ENCODE results near the gene MMP14. TPM values are rescaled to one million over a fixed set of nuclear protein-coding genes. Genes with fewer than 3 reads are reported as not detected.
"Not testable (repeated sequence)": the region's sequence is repeated elsewhere in the genome, so short reads cannot be mapped to it uniquely, and the experiment has no call there.

Gene MMP14
- total RNA-seq, 1 experiment from 2014 or later: 17.8 TPM

GRCh38 chr14:22856428-22856827, 20.0 kb downstream of the MMP14 start:
- H3K4me2 ChIP-seq (ENCODE audit: low read length): no peak overlapping the region
- no peak for DNase-seq (ENCODE audit: low read depth, low spot score)
- no peaks in the 10 kb centered on the region for H3K9me2 ChIP-seq (ENCODE audit: insufficient read depth)
- CTCF ChIA-PET: interaction anchor here (1.2 kb wide), 1 partner anchor 49 kb away, joined by 3 read pairs; no protein-coding TSS in a partner anchor
- H2AFZ ChIP-seq (ENCODE audit: low read depth, low read length, poor library complexity, severe bottlenecking): no peak overlapping the region
- intact Hi-C loops (cut with micrococcal nuclease): no loop called here
- H3K9me3 ChIP-seq (ENCODE audit: control insufficient read depth in 1 of 2, insufficient read depth in 1 of 2, low read depth in 1 of 2, low read length in 2 of 2): no peaks in the 10 kb centered on the region
- H3K9ac ChIP-seq (ENCODE audit: low read length): no peak overlapping the region
- TF ChIP-seq RAD21 (IDR thresholded peaks at IDR 0.05; ENCODE audit: low read depth) (no peak), ZNF274 (IDR thresholded peaks at IDR 0.05; ENCODE audit: low read depth, low read length) (no peak), ZFX (IDR thresholded peaks at IDR 0.05) (no peak)
- POLR2A ChIA-PET: interaction anchor here (1.1 kb wide), 1 partner anchor 205 kb away, joined by 3 read pairs; no protein-coding TSS in a partner anchor
- H4K20me1 ChIP-seq (ENCODE audit: insufficient read depth): no peaks in the 10 kb centered on the region
- RAD21 ChIA-PET (ENCODE audit: low non-redundant PET in 1 of 2, low total read pairs in 2 of 2, uncharacterized antibody in 2 of 2, unreplicated experiment in 2 of 2): no interaction called here
- no peak overlapping the region for H3K27ac ChIP-seq (ENCODE audit: low read depth, low read length)
- no peak for ATAC-seq
- H3K27me3 ChIP-seq (ENCODE audit: insufficient read depth, low read length): no peaks in the 10 kb centered on the region
- H3K36me3 ChIP-seq (ENCODE audit: control insufficient read depth in 1 of 2, insufficient read depth in 2 of 2, low read length in 2 of 2): no peaks in the 10 kb centered on the region
- H3K4me1 ChIP-seq (ENCODE audit: control insufficient read depth in 1 of 2, insufficient read depth in 2 of 2, low read length in 2 of 2): peaks cover 3 to 19% of the 10 kb centered on the region in 2 experiments; a peak in 2 of 4 replicates
- H3K4me3 ChIP-seq (replicated peaks in 1 of 2; ENCODE audit: low read depth in 1 of 2, low read length in 2 of 2): no peak overlapping the region
- no peaks in the 10 kb centered on the region for H3K79me2 ChIP-seq (ENCODE audit: insufficient read depth, low read length)
- no TSS peak for BruUV-seq (replicated peaks)

- H3K9me2 ChIP-seq (ENCODE audit: insufficient read depth); H3K9ac ChIP-seq (ENCODE audit: low read length); H3K9me3 ChIP-seq (ENCODE audit: control insufficient read depth in 1 of 2, insufficient read depth in 1 of 2, low read depth in 1 of 2, low read length in 2 of 2); H3K79me2 ChIP-seq (ENCODE audit: insufficient read depth, low read length); H4K20me1 ChIP-seq (ENCODE audit: insufficient read depth); intact Hi-C loops (cut with micrococcal nuclease); H3K4me2 ChIP-seq (ENCODE audit: low read length); H3K27ac ChIP-seq (ENCODE audit: low read depth, low read length); DNase-seq (ENCODE audit: low read depth, low spot score); H3K4me1 ChIP-seq (ENCODE audit: control insufficient read depth in 1 of 2, insufficient read depth in 2 of 2, low read length in 2 of 2); ATAC-seq; RAD21 ChIA-PET (ENCODE audit: low non-redundant PET in 1 of 2, low total read pairs in 2 of 2, uncharacterized antibody in 2 of 2, unreplicated experiment in 2 of 2); H3K4me3 ChIP-seq (replicated peaks in 1 of 2; ENCODE audit: low read depth in 1 of 2, low read length in 2 of 2); BruUV-seq (replicated peaks); H3K27me3 ChIP-seq (ENCODE audit: insufficient read depth, low read length); H3K36me3 ChIP-seq (ENCODE audit: control insufficient read depth in 1 of 2, insufficient read depth in 2 of 2, low read length in 2 of 2); H2AFZ ChIP-seq (ENCODE audit: low read depth, low read length, poor library complexity, severe bottlenecking); CTCF ChIA-PET: not testable (repeated sequence)
- POLR2A ChIA-PET: interaction anchor here (1.3 kb wide), 1 partner anchor 11 kb away, joined by 3 read pairs; the partner anchor contains the start of gene LRP10
Observed at GRCh38 chr14:22860377-22860776, 24.0 kb downstream of the MMP14 start.
